ENCODE measurements around the gene CCDC61. TPM values are rescaled to one million over a fixed set of nuclear protein-coding genes. Genes with fewer than 3 reads are reported as not detected.

Gene CCDC61
- total RNA-seq, 1 experiment from 2014 or later, result 16.9 TPM

GRCh38 chr19:46022431-46023310 is 27.4 kb downstream of the CCDC61 start, which contains the start of gene PGLYRP1:
TSS of gene PGLYRP1 (minus strand) at chr19:46023053. CDS start at chr19:46023021, 32 bp downstream.
- no peak within 1 kb of the TSS for H3K4ac ChIP-seq (ENCODE audit: low read depth, low read length)
- H3K27ac ChIP-seq (ENCODE audit: insufficient read length, low read depth, low read length), result no peak within 1 kb of the TSS
- H3K79me2 ChIP-seq (ENCODE audit: insufficient read depth, low read length), result no peaks in the 10 kb centered on the region
- Mint-ChIP-seq H3K4me1 (peaks cover 10 to 19% of the 10 kb centered on the region in 2 experiments), H3K27me3 (ENCODE audit: low read depth) (no peaks in the 10 kb centered on the region), H3K4me3 (peak within 1 kb of the TSS in 1 of 2 experiments; percentile 27; a peak in 1 of 5 replicates), H3K36me3 (ENCODE audit: insufficient read depth in 1 of 3, low read depth in 3 of 3) (peaks cover 4 to 14% (median 13%) of the 10 kb centered on the region in 3 experiments; a peak in 5 of 7 replicates), H3K27ac (peak within 1 kb of the TSS in 2 of 3 experiments; percentile 28 to 85; a peak in 2 of 7 replicates), H3K9me3 (peaks cover 3 to 4% of the 10 kb centered on the region in 2 experiments; a peak in 2 of 5 replicates)
- H3K23me2 ChIP-seq (ENCODE audit: insufficient read length, low read depth, low read length, poor library complexity, severe bottlenecking), result no peaks in the 10 kb centered on the region
- no peak within 1 kb of the TSS for H3K56ac ChIP-seq (ENCODE audit: insufficient read length, low read depth, low read length)
- peak; percentile 56 for DNase-seq
- H3K27me3 ChIP-seq (ENCODE audit: insufficient read depth, low read length), result no peaks in the 10 kb centered on the region
- H2BK5ac ChIP-seq (ENCODE audit: insufficient read length, low read length), result no peak within 1 kb of the TSS
- no peak within 1 kb of the TSS for H3K18ac ChIP-seq (ENCODE audit: insufficient read length, low read depth, low read length)
- H3K23ac ChIP-seq (ENCODE audit: insufficient read length, low read depth, low read length), result no peak within 1 kb of the TSS
- H3K9me3 ChIP-seq (ENCODE audit: control insufficient read depth, low read depth, low read length), result no peaks in the 10 kb centered on the region
- no peak within 1 kb of the TSS for H2BK120ac ChIP-seq (ENCODE audit: low read depth, low read length, poor library complexity, severe bottlenecking)
- no peak for TF ChIP-seq CTCF (conservative IDR thresholded peaks at IDR 0.05)
- no peak within 1 kb of the TSS for H4K8ac ChIP-seq (replicated peaks; ENCODE audit: insufficient read length, low read depth, low read length)
- H2BK15ac ChIP-seq (ENCODE audit: low read depth, low read length), result no peak within 1 kb of the TSS; the same call in 1 of the 2 replicates
- no peak within 1 kb of the TSS for H3K9ac ChIP-seq (ENCODE audit: extremely low read depth, insufficient read length, low read length)
- H3K79me1 ChIP-seq (ENCODE audit: insufficient read depth, low read depth, low read length, poor library complexity, severe bottlenecking), result no peaks in the 10 kb centered on the region
- H3K4me1 ChIP-seq (ENCODE audit: insufficient read depth, low read length), result no peaks in the 10 kb centered on the region
- no peak within 1 kb of the TSS for H2AK5ac ChIP-seq (ENCODE audit: insufficient read length, low read length)
- H3T11ph ChIP-seq (ENCODE audit: low read length), result no peak within 1 kb of the TSS
- H3K14ac ChIP-seq (ENCODE audit: insufficient read depth, low read length), result peak within 1 kb of the TSS; percentile 57; the same call in 1 of the 2 replicates
- no peak within 1 kb of the TSS for H4K5ac ChIP-seq (ENCODE audit: insufficient read length, low read depth, low read length)
- H2BK12ac ChIP-seq (ENCODE audit: insufficient read length, low read depth, low read length), result no peak within 1 kb of the TSS
- H2AFZ ChIP-seq (ENCODE audit: low read length), result no peak within 1 kb of the TSS
- no CpG with 5 or more reads among the region's 47 CpGs for WGBS (ENCODE audit: extremely low coverage, insufficient read length, low lambda C conversion rate)
- no peaks in the 10 kb centered on the region for H4K20me1 ChIP-seq (ENCODE audit: control insufficient read depth, insufficient read depth, insufficient read length)
- no peak within 1 kb of the TSS for H3K4me2 ChIP-seq (ENCODE audit: insufficient read depth, insufficient read length, low read length)
- H2BK20ac ChIP-seq (ENCODE audit: low read depth, low read length, poor library complexity, severe bottlenecking), result no peak within 1 kb of the TSS
- no peak within 1 kb of the TSS for H4K91ac ChIP-seq (ENCODE audit: insufficient read length, low read depth, low read length)
